ENCODE data around the gene INTS11.
A peak's percentile ranks its signal among the peaks of the same experiment; 100 is the strongest.

Gene INTS11

DNA sequence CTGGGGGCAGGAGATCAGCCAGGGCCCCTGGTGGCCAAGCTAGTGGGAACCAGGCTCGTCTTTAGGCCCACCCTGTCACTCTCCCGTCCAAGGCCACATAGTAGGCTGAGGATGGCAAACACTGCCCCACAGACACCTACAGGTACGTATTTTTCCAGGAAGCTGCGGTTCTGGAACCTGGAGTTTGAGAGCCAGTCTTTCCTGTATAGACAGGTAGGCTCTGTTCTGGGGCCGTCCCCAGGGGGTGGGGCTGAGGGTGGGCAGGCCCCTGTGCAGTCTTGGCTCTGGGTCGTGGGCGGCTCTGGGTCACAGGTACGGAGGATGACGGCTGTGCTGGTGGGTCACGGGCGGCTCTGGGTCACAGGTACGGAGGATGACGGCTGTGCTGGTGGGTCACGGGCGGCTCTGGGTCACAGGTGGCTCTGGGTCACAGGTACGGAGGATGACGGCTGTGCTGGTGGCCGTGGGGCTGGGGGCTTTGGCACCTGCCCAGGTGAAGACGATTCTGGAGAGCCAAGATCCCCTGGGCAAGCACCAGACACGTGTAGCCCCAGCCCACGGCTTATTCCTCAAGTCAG, 13.9 kb downstream of the INTS11 start:
- DNase-seq = no peak

- no peak for DNase-seq
These were observed 14.4 kb downstream of the INTS11 start for GRCh38 chr1:1310109-1310385.

DNA sequence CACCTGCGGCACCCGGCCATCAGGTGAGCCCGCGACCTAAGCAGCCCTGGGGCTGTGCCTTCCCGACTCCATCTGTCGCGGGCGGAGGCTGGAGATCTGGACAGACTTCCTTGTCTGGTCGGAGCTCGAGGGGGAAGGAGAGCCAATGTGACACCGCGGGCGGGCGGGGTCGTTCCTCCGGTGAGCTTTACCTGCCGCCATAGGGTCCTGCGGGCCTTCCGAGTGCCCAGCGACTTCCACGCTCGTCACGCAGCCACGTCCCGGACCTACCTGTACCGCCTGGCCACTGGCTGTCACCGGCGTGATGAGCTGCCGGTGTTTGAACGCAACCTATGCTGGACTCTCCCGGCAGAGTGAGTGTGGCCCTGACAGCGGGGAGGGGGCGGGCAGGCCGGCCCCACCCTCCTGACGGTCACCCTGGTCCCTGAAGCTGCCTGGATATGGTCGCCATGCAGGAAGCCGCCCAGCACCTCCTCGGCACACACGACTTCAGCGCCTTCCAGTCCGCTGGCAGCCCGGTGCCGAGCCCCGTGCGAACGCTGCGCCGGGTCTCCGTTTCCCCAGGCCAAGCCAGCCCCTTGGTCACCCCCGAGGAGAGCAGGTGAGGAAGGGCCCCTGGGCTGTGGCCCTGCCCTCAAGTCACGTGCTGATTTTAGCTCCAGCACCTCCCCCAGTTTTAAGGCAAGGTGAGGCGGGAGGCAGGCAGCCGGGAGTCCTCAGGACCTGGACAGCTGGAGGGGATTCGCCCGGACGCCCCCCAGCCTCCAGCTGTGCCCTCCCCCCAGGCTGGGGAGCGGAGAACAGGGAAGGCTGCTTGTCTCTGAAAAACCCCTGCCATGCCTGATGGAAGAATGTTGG, 15.0 kb downstream of the INTS11 start:
- no peak for DNase-seq

DNA sequence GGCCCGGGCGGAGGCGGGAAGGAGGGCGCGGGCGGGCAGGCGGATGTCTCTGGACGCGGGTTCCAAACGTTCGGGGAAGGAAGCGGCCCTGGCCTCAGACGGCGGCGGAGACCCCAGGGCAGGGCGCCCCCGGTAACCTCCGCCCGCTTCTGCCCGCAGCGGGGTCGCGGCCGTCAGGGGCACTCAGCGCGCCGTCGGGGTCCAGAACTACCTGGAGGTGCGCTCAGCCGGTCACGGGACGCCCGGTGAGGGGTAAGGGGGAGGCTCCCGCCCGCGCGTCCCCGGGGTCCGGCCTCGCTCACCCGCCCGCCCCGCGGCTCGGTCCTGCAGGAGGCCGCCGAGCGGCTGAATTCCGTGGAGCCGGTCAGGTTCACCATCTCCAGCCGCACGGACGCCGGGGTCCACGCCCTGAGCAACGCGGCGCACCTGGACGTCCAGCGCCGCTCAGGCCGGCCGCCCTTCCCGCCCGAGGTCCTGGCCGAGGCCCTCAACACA, 15.7 kb downstream of the INTS11 start:
- peak; percentile 62 for DNase-seq

DNA sequence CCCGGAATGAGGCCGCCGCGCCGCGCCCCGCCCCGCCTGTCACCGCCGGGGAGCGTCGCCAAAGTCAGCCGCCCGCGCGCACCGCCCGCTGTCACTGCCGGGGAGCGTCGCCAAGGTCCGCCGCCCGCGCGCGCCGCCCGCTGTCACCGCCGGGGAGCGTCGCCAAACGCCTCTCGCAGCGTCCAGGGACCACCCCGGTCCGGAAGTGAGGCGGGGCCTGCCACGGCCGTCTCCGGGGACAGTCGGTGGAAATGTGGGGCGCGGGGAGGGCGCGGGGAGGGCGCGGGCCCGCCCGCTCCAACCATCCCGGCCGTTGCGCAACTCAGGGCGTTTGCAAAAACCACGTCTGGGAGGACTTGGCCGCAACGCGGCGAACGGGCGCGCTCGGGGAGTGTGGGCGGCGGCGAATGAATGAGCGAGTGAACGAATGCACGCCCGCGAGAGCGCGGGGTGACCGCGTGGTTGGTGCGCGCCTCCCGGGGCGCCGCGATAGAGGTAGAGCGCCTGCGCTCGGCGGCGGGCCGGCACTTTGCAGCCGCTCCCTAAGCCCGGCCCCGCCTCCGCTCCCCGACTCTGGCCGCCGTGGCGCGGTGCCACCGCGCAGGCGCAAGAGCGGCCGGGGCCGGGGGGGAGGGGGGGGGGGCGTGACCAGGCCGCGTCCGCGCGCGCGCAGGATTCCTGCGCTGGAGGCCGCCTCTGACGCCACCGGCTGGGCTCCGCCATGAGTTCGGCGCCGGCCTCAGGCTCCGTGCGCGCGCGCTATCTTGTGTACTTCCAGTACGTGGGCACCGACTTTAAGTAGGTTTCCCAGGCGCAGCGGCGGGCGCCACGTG, 16.3 kb downstream of the INTS11 start, which contains the start of the genes ACAP3 and PUSL1:
ACAP3 (minus strand) TSS at position 8 of the 833 bp plus-strand sequence. CDS start 115 bp downstream, outside the sequence.
PUSL1 (plus strand) TSS at position 675 of the 833 bp plus-strand sequence; CDS start at position 722, 47 bp downstream.
- peak; percentile 93 for DNase-seq

DNA sequence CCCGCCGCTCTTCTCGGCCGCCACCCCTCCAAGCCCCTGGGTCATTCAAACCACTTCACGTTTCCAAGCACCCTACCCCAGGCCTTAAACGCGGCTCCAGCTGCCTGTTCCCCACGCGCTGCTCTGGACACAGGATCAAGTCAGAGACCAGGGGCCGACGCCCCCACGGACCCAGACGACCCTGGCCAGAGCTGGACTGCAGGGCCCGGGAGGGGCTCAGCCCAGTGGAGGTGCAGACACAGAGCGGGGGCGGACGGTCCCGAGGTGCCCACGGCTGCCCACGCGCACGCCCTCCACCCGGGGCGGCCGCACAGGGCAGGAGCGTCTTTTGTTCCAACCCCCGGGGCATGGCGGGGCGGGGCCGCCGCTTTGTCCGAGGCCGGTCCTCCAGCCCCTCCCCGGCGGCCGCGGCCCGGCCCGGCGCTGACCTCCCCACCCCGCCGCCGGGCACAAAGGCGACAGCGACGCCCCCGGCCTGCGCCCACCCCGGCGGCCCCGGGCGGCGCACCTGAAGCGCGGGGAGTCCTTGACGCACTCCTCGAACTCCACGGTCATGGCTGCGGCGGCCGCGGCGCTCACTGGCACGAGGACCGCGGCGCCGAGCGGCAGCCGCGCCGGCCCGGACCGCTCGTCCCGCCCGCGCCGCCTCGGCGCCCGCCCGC, 17.1 kb downstream of the INTS11 start:
- no peak for DNase-seq

- no peak for DNase-seq
These were observed 17.7 kb downstream of the INTS11 start for GRCh38 chr1:1306661-1307260.

- DNase-seq = no peak
These were observed 18.3 kb downstream of the INTS11 start for GRCh38 chr1:1306070-1306660.

DNA sequence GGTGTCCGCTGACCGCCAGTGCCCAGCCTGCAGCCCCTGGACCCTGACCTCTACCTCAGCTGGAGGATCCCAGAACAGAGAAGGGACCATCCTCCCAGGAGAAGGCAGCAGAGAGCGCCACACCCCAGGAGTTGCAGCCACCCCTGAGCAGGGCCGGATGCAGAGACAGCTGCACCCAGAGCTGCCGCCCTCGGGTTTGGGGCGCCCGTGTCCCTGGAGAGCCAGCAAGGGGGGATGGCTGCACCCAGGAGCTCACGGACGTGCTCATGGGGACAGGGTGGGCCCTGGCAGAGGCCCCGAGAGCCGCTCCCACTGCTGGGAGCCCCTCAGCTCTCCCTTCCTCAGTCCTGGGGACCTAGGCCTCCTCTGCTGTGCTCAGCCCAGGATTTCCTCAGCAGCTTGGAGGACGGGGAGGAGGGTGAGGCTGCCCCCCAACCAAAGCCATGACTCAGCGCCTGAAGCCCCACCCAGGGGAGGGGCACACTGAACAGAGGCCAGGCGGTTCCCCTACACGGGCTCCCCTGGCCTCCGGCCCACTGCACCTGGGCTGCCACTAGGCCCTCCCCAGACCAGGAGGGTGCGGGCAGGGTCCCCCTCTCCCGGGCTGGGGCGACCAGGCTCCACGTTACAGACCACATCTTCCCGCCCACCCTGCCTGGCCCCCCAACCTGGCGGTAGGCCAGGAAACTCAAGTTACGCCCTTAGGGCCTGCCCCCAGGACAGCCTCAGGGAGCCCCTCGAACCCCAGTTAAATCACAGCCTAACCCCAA, 19.0 kb downstream of the INTS11 start:
- DNase-seq = no peak

DNA sequence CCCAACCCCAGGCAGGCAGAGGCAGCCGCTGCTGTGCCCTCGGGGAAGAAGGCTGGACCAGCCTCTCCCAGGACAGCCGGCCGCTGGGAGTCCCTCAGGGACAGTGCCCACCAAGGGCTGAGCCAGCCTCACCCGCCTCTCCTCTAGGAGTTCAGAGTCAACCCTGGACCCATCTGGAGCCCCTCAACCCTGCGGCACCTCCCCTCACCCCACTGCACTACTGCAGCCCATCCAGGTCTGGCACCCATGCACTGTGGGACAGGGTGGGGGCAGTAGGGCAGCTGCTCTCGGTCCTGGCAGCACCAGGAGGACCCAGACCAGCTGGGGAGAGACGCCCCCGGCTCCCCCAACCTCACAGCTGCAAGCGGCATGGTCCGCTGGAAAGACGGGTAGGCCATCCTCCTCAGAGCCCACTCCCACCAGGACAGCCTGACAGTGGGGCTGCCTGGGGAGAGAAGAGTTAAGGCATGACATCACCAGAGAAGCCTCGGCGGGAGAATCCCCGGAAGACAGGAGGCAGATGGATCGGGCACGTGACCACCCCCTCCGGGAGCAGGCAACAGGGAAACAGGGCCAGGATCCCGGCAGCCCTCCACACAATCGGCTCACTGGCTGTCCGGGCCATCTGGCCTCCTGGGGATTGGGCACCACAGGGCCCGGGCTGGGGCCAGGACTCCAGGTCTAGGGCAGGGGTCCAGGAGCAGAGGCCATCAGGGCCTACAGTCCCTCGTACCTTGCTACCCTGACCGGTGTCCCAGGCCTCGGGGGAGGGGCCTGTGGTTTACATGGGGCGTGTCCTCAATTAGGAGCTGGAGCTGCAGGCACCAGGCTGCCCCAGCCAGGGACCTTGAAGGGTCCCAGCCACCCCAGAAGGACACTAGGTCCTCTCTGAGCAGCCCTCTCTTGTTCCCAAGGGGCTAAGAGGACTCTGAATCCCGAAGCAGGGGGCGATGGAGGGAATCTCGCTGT, 19.8 kb downstream of the INTS11 start:
- no peak for DNase-seq

GRCh38 chr1:1303736-1304135, 20.7 kb downstream of the INTS11 start:
- no peak for DNase-seq

DNA sequence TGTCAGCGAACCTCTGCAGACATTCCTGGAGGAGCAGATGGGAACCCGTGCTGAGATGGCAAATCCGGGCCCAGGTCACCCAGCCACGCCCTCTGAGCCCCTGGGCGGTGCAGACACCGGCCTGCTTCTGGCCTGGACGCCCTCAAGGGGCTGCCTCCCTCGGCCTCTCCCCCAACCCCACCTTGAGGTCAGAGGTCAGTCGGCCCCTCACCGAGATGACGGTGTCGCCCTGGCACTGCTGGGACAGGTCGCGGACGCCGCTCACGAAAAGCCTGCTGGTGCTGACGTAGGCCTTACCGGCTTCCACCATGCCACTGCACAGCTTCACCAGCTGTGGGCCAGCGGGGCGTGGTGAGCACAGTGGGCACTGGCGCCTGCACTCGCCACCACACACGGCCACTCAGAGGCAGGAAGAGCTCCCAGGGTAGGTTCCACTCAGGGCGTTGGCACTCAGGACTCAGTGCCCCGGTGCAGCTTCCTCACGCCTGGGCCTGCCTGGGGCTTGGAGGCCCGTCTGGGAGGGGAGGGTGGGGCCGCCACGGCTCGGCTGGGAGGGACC, 21.4 kb downstream of the INTS11 start:
- no peak for DNase-seq

DNA sequence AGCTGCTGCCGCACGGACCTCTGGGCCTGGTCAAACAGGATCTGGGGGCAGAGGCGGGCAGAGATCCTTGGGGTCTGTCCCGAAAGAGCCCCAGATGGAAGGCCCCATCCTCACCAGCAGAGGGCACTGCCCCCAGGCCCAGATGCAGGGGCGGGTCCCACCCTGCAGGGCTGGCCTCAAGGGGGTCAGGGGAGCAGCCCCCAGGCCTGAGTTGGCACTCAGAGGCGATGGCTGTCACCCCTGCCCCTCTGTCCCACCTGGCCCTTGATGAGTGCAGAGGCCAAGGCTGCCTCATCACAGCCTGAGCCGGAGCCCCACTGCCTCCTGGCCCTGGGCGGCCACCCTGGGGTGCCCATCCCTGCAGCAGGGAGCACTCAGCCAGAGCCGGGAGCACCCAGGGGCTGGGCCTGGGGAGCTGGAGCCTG, 22.4 kb downstream of the INTS11 start:
- DNase-seq = no peak

DNA sequence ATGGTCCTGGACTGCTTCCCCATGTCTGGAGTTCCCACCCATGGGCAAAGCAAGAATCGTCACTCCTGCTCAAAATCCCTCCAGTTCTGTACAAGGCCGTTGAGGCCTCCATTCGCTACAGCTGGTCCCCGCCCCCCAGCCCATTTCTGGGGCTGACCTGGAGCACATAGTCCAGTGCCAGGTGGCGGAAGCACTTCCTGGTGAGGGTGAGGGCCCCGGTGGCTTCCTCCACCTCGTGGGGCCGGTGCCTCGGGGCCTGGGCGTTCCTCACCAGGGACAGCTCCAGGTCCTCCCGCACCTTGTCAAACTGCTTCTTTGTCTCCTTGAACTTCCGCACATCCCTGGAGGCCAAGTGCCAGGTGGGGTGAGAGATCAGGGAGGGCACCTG, 24.1 kb downstream of the INTS11 start:
- no peak for DNase-seq

GRCh38 chr1:1299686-1300351, 24.6 kb downstream of the INTS11 start:
- DNase-seq = no peak

GRCh38 chr1:1298861-1299685, 25.4 kb downstream of the INTS11 start:
- DNase-seq = no peak

GRCh38 chr1:1297802-1298424, 26.5 kb downstream of the INTS11 start:
- no peak for DNase-seq
